Esophagus mucosa (tissue), 1 donor: ENCODE data around the gene SLC26A3. TPM values are rescaled to one million over a fixed set of nuclear protein-coding genes. Genes with fewer than 3 reads are reported as not detected.

Experiments used
- ATAC-seq: fragments of 200-7000 bp; cut with Tn5 transposase; one replicate; pipeline ENCODE4 v1.9.1; 2020
- total RNA-seq: library from RNA; stranded (reverse); gene quantifications from one replicate; pipeline ENCODE4 v1.2.4, GENCODE V29; 2023
- donor health status: DM: yes; HTN: yes; CAD: no.

SLC26A3 gene
- total RNA-seq, 1 donor from 2014 or later = 0.44 TPM

DNA sequence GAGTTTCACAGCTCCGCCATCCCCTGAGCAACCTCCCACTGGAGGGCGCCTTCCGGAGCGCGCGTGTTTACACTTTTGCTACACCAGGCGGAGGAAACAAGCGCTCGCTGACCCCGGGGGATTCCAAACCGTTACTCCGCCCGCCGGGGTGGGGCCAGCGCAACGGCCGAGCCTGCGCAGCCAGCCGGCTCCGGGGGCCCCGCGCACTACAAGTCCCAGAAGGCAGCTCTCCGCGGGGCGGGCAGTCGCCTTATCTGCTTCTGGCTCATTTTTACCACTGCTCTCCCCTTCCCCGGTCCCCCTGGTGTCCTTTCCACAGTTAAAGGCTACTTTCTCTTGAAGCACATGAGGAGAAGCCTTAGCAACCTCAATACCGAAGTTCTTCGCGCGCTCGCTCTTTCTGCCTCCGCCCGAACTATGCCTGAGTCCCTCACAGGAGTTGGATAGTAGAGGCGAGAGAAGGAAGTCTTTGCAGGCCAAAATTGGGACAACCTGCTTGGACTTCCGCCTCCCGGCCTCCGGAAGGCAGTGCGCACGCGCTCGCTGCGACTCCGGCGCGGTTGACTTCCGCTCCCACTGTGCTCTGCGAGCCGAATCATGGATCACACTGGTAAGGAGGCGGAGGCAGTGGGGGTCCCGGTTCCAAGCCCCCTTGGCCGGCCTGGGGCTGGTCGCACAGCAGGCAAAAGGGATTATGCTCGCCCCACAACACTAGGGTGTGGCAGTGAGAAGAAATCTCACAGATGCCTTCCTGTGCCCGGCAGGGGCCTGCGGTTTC, 59.3 kb downstream of the SLC26A3 start, which contains the start of gene CBLL1:
TSS of gene CBLL1 (plus strand) at position 576 of the 778 bp plus-strand sequence. CDS start at position 598, 22 bp downstream.
- peak; percentile 97 for ATAC-seq

DNA sequence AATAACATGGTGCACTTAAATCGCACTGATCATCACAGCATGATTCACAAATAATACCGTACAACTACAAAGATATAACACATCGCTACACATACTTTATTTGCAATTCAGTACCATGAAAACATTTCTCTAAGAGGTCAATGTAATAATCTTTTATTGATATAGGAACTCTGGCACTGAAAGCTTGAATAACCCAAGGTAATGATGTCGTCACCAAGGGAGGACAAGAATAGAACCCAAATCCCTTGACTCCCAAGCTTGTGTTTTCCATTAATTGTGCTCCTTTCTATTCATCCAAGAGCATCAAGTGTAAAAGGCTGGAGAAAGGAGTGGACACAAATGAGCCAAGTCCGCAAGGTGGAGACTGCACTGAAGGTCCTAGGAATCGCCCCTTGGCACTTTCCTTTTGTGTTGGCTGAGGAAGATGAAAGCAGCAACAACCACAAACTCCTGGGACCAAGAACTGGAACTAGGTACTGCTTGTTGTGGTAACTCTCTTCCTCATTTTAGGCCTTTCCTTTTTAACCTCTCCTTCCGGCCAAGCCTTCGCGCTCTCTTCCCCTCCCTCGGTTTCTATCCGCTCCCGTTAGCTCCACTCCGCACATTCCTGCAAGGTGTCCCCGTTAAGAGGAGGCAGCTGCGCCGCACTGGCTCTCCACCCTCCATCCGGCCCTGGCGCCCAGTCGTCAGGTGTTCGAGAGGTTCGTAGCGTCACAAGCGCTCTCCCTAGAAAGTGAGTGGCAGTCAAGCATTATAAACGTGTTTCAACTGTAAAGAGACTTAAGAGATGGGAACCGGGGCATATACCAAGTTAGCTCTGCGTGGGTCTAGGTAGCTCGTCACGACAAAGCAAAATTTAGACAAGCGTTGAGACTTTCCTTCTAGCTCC, 60.1 kb downstream of the SLC26A3 start:
- ATAC-seq = peak; percentile 55

DNA sequence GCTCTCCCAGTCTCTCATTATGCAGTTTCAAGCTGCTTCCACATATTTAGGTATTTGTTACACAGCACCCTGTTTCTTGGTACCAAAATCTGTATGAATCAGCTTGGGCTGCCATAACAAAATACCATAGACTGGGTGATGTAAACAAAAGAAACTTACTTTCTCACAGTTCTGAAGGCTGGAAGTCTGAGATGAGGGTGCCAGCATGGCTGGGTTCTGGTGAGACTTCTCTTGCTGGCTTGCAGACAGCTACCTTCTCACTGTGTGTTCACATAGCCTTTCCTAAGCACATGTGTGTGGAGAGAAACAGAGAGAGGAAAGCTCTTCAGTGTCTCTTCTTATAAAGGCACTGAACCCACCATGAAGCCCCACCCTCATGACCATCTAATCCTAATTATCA, 74.7 kb downstream of the SLC26A3 start:
- ATAC-seq = no peak

DNA sequence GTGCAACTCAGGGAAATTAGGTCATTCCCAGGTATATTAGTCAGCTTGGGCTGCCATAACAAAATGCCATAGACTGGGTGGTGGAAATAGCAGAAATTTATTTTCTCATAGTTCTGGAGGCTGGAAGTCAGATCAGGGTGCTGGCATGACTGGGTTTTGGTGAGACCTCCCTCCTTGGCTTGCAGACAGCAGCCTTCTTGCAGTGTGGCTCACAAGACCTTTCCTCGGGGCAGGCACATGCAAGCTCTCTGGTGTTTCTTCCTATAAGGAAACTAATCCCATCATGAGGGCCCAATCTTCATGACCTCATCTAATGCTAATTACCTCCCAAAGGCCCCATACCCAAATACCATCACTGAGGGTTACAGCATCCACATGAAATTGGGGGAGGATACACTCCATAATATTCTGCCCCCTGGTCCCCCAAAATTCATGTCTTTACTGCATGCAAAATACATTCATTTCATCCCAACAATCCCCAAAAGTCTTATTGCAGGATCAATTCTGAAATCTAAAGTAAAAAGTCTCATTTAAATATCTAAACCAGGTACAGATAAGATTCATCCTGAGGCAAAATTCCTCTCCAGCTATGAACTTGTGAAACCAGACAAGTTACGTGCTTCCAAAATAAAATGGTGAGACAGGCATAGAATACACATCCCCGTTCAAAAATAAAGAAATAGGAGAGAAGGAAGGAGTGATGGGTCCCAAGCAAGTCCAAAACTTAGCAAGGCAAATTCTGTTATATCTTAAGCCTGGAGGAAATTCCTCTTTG, 76.5 kb downstream of the SLC26A3 start:
- ATAC-seq = no peak

DNA sequence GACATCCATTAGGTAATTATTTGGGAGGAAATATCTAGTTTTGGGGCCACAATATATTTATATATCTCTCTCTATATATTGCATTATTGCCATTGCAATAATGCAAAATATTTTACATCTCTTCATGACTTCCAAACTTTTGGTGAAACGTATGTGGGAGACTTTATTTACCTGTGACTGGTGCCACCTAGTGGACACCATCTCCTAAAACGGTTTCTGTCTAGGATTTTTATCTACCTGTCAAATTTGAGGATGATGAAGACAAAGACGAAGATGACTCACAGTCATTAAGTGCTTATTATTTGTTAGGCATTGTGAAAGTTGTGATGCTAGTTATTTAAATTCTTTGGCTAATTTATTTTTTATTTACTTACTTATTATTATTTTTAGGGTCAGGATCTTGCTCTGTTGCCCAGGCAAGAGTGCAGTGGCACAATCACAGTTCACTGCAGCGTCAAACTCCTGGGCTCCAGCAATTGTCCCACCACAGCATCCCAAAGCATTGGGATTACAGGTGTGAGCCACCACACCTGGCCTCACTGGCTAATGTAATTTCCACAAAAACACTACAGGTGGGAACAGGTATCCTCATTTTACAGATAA, 77.8 kb downstream of the SLC26A3 start:
- ATAC-seq = peak; percentile 80

DNA sequence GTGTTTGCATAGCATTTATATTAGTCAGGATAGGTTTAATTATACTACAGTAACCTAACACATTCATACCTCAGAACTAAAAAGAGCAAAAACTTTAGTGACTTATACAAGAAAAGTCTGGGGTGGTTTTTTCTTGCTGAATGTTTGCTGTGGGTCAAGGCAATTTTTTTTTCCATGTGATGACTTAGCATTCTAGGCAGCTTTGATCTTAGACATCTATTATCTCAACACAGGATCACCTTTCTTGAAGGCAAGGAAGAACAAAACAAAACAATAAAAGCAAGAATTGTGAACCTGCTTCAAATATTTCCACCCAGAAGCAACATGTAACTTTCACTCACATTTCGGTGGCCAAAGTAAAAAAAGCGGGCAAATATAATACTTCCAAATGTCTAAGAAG, 79.8 kb downstream of the SLC26A3 start:
- ATAC-seq = no peak

DNA sequence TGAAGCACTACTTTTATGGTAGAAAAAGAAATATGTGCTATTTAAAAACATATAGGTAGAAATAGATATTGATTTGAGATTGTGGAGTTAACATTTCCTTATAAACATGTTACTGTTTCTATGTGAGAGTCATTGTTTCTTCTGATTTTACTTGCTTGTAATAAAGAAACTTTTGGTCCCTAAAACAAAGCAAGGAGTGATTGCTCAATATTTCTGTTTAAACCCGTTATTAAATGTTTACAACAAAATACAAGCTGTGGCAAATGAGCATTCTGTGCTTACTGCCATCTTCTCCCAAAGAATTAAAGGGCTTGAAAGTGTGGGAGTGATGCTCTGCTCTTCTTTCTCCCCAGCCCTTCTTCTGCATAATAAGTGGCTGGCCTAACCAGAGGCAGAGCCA, 81.7 kb downstream of the SLC26A3 start:
- no peak for ATAC-seq

DNA sequence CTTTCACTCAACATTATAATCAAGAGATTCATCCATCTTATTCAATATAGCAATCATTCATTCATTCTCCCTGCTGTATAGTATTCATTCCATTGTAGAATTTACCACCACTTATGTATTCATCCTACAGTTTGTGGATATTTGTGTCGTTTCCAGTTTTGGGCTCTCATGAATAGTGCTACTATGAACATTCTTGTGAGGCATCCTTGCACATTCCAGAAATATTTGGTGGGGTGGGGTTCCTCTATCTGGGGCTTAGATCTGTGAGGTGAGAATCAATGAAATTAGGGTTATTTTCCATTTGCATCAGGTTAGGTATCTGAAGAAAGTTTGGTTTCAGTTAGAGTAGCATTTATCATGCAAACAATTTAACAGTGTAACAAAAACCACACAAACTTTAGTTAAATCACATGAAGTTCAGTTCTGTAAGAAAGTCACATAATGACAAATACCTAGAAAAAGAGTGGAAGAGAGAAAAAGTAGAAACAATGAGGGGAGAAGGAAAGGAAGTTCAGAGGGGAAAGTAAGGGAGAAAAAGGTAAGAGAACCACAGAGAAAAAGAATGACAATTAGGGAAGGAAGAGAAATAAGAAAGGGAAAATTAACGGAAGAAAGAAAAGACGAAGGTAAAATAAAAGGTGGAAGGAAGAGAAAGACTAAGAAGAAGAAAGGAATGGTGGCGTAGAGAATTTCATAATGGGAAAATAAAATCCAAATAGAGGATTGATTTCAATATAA, 84.4 kb downstream of the SLC26A3 start:
- no peak for ATAC-seq

DNA sequence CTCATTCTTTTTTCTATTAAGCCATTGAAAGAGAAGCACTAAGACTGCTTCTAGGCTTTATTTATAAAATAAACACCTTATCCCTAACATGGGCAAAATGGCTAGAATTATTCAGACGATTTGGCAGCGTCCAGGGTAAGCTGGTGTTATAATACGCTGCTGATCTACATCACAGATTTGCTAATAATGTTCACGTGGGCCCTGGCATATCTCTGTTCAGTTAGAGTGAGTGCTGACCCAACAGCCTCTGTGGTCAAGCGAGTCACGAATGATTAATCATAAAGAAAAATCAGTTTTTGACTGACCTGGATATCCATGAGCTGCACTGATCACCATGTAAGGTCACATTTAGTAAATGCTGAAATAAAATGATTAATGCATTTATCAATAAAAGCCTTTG, 87.5 kb downstream of the SLC26A3 start:
- ATAC-seq = no peak

Other genes starting within 250 kb of the SLC26A3 start
- 20.9 TPM for gene COG5, start 239.3 kb downstream of the SLC26A3 start, total RNA-seq
- 7.3 TPM for gene DUS4L, start 239.3 kb downstream of the SLC26A3 start, total RNA-seq
- 42.9 TPM for gene BCAP29, start 223.0 kb downstream of the SLC26A3 start, total RNA-seq
- gene SLC26A4, start 142.4 kb downstream of the SLC26A3 start, total RNA-seq = 0.24 TPM
- 13.6 TPM for gene CBLL1, start 59.1 kb downstream of the SLC26A3 start, total RNA-seq
- 63.5 TPM for gene DLD, start 88.0 kb upstream of the SLC26A3 start, total RNA-seq
- gene LAMB1, start 199.9 kb upstream of the SLC26A3 start, total RNA-seq = 35.0 TPM